ENCODE measurements around the gene CYP4F8. TPM values are rescaled to one million over a fixed set of nuclear protein-coding genes. Genes with fewer than 3 reads are reported as not detected.
"Not testable (repeated sequence)": the region's sequence is repeated elsewhere in the genome, so short reads cannot be mapped to it uniquely, and the experiment has no call there.

CYP4F8 gene
- total RNA-seq, 2 experiments from 2014 or later: not detected

DNA sequence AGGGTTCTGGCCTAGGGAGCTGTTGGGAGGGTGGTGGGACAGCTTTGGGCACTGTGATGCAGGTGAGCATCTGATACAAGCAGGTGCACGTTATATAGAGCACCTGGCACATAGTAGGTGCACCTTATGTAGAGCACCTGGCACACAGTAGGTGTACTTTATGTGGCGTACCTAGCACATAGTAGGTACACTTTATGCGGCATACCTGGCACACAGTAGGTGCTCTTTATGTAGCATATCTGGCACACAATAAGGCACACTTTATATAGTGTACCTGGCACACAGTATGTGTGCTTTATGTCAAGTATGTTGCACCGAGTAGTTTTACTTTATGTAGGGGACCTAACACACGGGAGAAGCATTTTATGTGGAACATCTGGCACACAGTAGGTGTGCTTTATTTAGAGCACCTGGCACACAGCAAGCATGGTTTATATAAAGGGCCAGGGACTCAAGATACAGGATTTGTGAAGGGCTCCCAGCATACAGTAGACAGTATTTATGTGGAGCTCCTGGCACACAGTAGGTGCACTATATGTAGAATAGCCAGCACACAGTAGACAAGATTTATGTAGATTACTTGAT, 56.3 kb downstream of the CYP4F8 start:
- peaks cover 3% of the 10 kb centered on the region for H3K9me3 Mint-ChIP-seq (ENCODE audit: low read depth)
- no peak overlapping the region for H3K27ac Mint-ChIP-seq
- H3K4me3 Mint-ChIP-seq: no peak overlapping the region
- H3K27me3 Mint-ChIP-seq: no peaks in the 10 kb centered on the region
- H3K36me3 Mint-ChIP-seq: no peaks in the 10 kb centered on the region
- ATAC-seq (no peak), DNase-seq (no peak)
- no peaks in the 10 kb centered on the region for H3K4me1 Mint-ChIP-seq
- CTCF ChIA-PET: no interaction called here

DNA sequence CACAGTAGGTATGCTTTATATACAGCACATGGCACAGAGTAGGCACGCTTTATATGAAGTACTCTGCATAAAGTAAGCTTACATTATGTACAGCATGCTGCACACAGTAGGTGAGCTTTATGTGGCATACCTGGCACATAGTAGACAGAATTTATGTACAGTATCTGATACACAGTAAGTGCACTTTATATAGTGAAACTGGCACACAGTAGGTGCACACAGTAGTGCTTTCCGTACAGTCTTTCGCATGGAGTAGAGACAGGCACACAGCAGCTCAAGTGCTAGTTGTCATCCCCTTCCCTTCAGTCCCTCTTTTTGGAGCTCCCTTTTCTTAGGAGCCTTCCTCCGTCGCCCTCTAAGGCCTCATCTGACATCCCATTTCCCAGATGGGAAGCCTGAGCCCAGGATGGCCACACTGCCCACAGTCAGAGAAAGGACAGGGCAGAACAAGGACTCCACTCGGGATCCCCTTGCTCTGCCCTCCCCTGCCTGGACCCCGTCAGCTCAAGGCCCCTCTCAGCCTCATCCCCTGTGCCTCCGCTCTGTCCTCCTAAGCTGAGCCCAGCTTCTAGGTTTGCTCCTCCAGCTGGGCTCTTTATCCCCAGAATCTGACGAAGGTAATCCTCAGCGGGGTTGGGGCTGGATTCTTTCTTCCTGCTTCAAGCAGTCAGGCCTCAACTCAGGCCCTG, 57.0 kb downstream of the CYP4F8 start:
- CTCF ChIA-PET: no interaction called here
- Mint-ChIP-seq H3K27me3 (no peaks in the 10 kb centered on the region), H3K27ac (no peak overlapping the region), H3K36me3 (no peaks in the 10 kb centered on the region), H3K9me3 (ENCODE audit: low read depth) (peaks cover 3% of the 10 kb centered on the region), H3K4me3 (no peak overlapping the region), H3K4me1 (peaks cover 2% of the 10 kb centered on the region)
- no peak for DNase-seq
- no peak for ATAC-seq

DNA sequence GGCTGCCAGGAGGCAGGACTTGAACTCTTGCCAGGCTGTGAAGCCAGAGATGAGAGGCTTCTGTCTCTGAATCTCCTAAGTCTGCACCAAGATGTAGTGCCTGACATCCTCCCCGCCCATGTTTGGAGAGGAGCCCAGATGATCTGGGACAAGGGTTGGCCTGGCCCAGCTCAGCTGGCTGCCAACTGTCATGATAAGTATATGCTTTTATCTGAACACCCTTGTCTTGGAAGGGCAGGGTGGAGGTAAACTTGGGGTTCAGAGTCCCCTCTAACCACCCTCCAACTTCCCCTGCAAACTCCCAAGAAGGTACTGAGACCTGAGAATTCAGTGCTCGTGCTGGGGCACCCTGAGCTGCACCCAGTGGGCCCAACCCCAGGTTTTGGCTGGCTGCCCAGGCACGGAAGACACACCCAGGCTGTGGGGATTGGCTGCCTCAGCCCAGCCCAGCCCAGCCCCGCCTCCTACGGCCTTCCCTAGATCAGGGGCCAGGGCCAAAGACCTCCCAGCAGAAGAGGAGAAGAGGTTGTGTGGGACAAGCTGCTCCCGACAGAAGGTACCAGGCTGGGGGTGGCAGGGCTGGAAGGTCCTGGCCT, 57.7 kb downstream of the CYP4F8 start, which contains the start of gene CYP4F12:
CYP4F12 (plus strand) TSS at position 508 of the 596 bp plus-strand sequence. CDS start 443 bp downstream, outside the sequence.
- no peak within 1 kb of the TSS for H3K27ac Mint-ChIP-seq
- peaks cover 5% of the 10 kb centered on the region for H3K9me3 Mint-ChIP-seq (ENCODE audit: low read depth)
- DNase-seq: no peak
- peaks cover 2% of the 10 kb centered on the region for H3K4me1 Mint-ChIP-seq
- CTCF ChIA-PET: no interaction called here
- no peak within 1 kb of the TSS for H3K4me3 Mint-ChIP-seq
- peak; percentile 23 for ATAC-seq
- no peaks in the 10 kb centered on the region for H3K27me3 Mint-ChIP-seq
- no peaks in the 10 kb centered on the region for H3K36me3 Mint-ChIP-seq

DNA sequence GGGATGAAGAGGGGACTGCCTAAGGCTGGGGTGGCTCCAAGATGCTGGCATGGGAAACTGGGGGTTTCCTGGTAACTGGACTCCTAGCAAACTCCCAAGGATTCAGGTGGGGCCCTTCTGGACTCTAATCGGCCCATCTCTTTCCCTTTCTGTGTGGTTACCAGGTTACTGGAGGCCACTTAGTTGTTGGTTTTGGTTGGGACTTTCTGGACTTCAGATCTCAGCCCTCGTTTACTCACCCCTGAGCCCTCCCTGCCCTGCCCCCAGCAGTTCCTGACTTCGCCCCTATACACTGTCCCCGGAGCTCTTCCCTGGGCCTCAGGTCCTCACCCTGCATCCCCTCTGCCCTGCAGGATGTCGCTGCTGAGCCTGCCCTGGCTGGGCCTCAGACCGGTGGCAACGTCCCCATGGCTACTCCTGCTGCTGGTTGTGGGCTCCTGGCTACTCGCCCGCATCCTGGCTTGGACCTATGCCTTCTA, 58.2 kb downstream of the CYP4F8 start:
- CTCF ChIA-PET: no interaction called here
- ATAC-seq (no peak), DNase-seq (no peak)
- H3K9me3 Mint-ChIP-seq (ENCODE audit: low read depth): peaks cover 9% of the 10 kb centered on the region
- H3K27me3 Mint-ChIP-seq: no peaks in the 10 kb centered on the region
- peaks cover 2% of the 10 kb centered on the region for H3K4me1 Mint-ChIP-seq
- no peak overlapping the region for H3K27ac Mint-ChIP-seq
- H3K36me3 Mint-ChIP-seq: no peaks in the 10 kb centered on the region
- no peak overlapping the region for H3K4me3 Mint-ChIP-seq

DNA sequence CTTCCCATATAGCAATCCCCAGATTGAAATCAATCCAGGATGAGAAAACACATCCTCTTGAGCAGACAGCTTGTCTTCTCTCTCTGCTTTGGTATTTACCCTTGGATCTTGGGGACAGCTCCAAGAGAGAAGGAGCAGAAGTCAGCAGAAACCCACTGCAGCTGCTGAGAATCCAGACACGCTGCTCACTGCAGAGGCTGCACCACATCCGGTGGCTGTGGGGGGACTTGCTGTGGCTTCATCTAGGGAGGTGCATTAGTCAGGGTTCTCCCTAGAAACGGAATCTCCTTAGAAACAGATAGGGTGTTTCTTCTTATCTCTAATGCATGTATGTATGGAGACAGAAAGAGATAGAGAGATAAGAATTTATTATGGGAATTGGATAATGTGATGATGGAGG, 60.5 kb downstream of the CYP4F8 start:
- Mint-ChIP-seq H3K36me3 (no peaks in the 10 kb centered on the region), H3K4me3 (no peak overlapping the region), H3K27me3 (no peaks in the 10 kb centered on the region), H3K27ac (no peak overlapping the region), H3K4me1 (peaks cover 2% of the 10 kb centered on the region), H3K9me3 (ENCODE audit: low read depth) (peaks cover 9% of the 10 kb centered on the region)
- DNase-seq: no peak
- CTCF ChIA-PET: no interaction called here
- ATAC-seq: no peak

DNA sequence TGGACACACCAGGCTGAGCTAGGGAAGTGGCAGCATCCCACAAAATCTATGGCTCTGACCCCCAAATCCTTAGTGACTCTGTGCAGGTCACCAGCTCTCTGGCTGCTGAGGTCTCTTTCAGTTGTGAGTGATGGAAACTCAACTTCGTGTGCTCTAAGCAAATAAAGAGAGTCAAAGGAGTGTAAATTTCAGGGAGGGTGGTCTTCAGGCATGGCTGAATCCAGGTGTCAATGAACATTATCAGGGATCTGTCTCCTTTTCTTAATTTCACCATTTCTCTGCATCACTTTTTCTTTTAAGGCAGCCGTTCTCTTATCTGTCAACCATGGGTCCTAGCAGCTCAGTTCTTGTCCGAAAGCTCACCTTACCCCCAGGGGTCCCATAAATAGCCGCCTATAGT, 64.1 kb downstream of the CYP4F8 start:
- CTCF ChIA-PET: no interaction called here
- ATAC-seq: no peak
- no peaks in the 10 kb centered on the region for H3K36me3 Mint-ChIP-seq
- H3K27ac Mint-ChIP-seq: no peak overlapping the region
- H3K27me3 Mint-ChIP-seq: no peaks in the 10 kb centered on the region
- peaks cover 2% of the 10 kb centered on the region for H3K4me1 Mint-ChIP-seq
- DNase-seq: no peak
- H3K4me3 Mint-ChIP-seq: no peak overlapping the region
- peaks cover 9% of the 10 kb centered on the region for H3K9me3 Mint-ChIP-seq (ENCODE audit: low read depth)

DNA sequence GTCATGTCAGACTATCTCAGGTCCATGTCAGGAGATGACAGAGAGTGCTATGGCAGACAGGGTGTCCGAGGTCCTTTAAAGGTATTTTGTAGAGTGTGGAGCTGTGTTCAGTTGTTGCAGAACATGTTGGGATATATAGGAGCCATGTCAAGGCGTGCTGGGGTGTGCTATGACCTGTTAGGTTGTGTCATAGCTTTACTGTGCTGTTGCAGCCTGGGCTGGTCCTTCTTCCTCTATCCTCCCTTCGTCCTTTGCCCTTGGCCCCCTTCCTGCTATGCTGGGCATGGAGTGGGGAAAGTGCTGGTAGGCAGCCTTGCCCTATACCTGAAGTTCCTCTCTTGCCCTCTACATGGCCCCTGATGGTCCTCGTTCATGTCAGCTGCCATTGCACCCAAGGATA, 64.8 kb downstream of the CYP4F8 start:
- H3K27ac Mint-ChIP-seq; H3K27me3 Mint-ChIP-seq; H3K36me3 Mint-ChIP-seq; ATAC-seq; CTCF ChIA-PET; H3K9me3 Mint-ChIP-seq (ENCODE audit: low read depth); H3K4me1 Mint-ChIP-seq; H3K4me3 Mint-ChIP-seq; DNase-seq: not testable (repeated sequence)

Other genes with a start within 250 kb of the CYP4F8 start
- 10 to 100 TPM; 55.6 to 59.0 TPM for gene AKAP8, start 235.4 kb upstream of the CYP4F8 start, total RNA-seq
- gene AKAP8L, start 196.2 kb upstream of the CYP4F8 start, total RNA-seq: 100 to 1,000 TPM; 105 to 116 TPM
- gene WIZ, start 165.3 kb upstream of the CYP4F8 start, total RNA-seq: 10 to 100 TPM; 29.9 to 30.8 TPM
- 100 to 1,000 TPM; 166 to 172 TPM for gene RASAL3, start 150.7 kb upstream of the CYP4F8 start, total RNA-seq
- gene PGLYRP2, start 135.7 kb upstream of the CYP4F8 start, total RNA-seq: under 1 TPM; 0.09 to 0.12 TPM
- 1 to 10 TPM; 1.2 to 1.9 TPM for gene CYP4F22, start 106.7 kb upstream of the CYP4F8 start, total RNA-seq
- gene CYP4F3, start 25.7 kb downstream of the CYP4F8 start, total RNA-seq: under 1 TPM in 1 of 2 experiments, not detected in 1; 0.26 TPM
- gene CYP4F12, start 57.9 kb downstream of the CYP4F8 start, total RNA-seq: under 1 TPM in 1 of 2 experiments, not detected in 1; 0.19 TPM
- gene OR10H2, start 112.8 kb downstream of the CYP4F8 start, total RNA-seq: not detected
- gene OR10H3, start 122.8 kb downstream of the CYP4F8 start, total RNA-seq: not detected
- gene OR10H5, start 172.4 kb downstream of the CYP4F8 start, total RNA-seq: not detected
- gene OR10H1, start 200.4 kb downstream of the CYP4F8 start, total RNA-seq: not detected